Gastrocnemius medialis (tissue), 4 donors: ENCODE measurements around the gene KRT79.

ENCODE experiments used
- CTCF ChIP-seq, 5 experiments: fragments of 450-650 bp in 3 of 5; fragments of 200-600 bp in 2 of 5; sonication (generic) in 2 of 5; IDR thresholded peaks in 4 of 5; conservative IDR thresholded peaks in 1 of 5; 1 replicate in 4 of 5; 2 replicates in 1 of 5; pipeline ENCODE4 v1.5.1; 2016 to 2019; ENCODE audit warnings: antibody characterized with exemption in 5 of 5, mild to moderate bottlenecking in 3 of 5, moderate library complexity in 3 of 5
- POLR2A ChIP-seq, 2 donors: fragments of 450-650 bp; IDR thresholded peaks; one replicate each; pipeline ENCODE4 v1.6.1; 2017; ENCODE audit warnings: antibody characterized with exemption in 2 of 2, mild to moderate bottlenecking in 2 of 2, moderate library complexity in 2 of 2

- TF ChIP-seq CTCF (IDR thresholded peaks at IDR 0.05 in 4 of 5, conservative IDR thresholded peaks at IDR 0.05 in 1 of 5): no peak
- no peak for TF ChIP-seq POLR2A (IDR thresholded peaks at IDR 0.05)
Measured at GRCh38 chr12:52834727-52835001, 553 bp upstream of the KRT79 start.
